ENCODE measurements around the gene CAMSAP1. TPM values are rescaled to one million over a fixed set of nuclear protein-coding genes. Genes with fewer than 3 reads are reported as not detected.

Gene CAMSAP1
- total and polyA plus RNA-seq, 4 donors = 41.7 to 58.8 (median 45.0) TPM

- Histone ChIP-seq H3K4me3 (ENCODE audit: low read depth, low read length) (no peak overlapping the region), H3K9me3 (ENCODE audit: control insufficient read depth, insufficient read depth, low read length) (no peaks in the 10 kb centered on the region), H3K27me3 (ENCODE audit: control insufficient read depth, insufficient read depth, low read length) (no peaks in the 10 kb centered on the region), H3K4me1 (ENCODE audit: control insufficient read depth, insufficient read depth, low read length) (peaks cover 9% of the 10 kb centered on the region), H3K36me3 (ENCODE audit: control insufficient read depth, insufficient read depth, low read length) (peaks cover 5% of the 10 kb centered on the region), H3K27ac (ENCODE audit: low read depth, low read length) (no peak overlapping the region)
- WGBS (ENCODE audit: insufficient coverage) = 79% methylated on average over 10 of the region's 10 CpGs
- DNase-seq (ENCODE audit: low read depth in 4 of 6, low spot score in 6 of 6) = no peak
Measured at GRCh38 chr9:135798263-135798585, 109.1 kb downstream of the CAMSAP1 start.

GRCh38 chr9:135797507-135798262 lies 109.7 kb downstream of the CAMSAP1 start:
- peaks cover 9% of the 10 kb centered on the region for H3K4me1 ChIP-seq (ENCODE audit: control insufficient read depth, insufficient read depth, low read length)
- H3K27me3 ChIP-seq (ENCODE audit: control insufficient read depth, insufficient read depth, low read length) = no peaks in the 10 kb centered on the region
- 43% methylated on average over 24 of the region's 24 CpGs for WGBS (ENCODE audit: insufficient coverage)
- H3K4me3 ChIP-seq (ENCODE audit: low read depth, low read length) = no peak overlapping the region
- no peaks in the 10 kb centered on the region for H3K9me3 ChIP-seq (ENCODE audit: control insufficient read depth, insufficient read depth, low read length)
- H3K36me3 ChIP-seq (ENCODE audit: control insufficient read depth, insufficient read depth, low read length) = peaks cover 5% of the 10 kb centered on the region
- DNase-seq (ENCODE audit: low read depth in 4 of 6, low spot score in 6 of 6) = peak in 3 of 6 donors; percentile 4 to 30 (median 21)
- H3K27ac ChIP-seq (ENCODE audit: low read depth, low read length) = no peak overlapping the region

- H3K4me1 ChIP-seq (ENCODE audit: control insufficient read depth, insufficient read depth, low read length) = peaks cover 9% of the 10 kb centered on the region
- whole genome bisulfite sequencing (ENCODE audit: insufficient coverage) = 76% methylated on average over 22 of the region's 22 CpGs
- no peaks in the 10 kb centered on the region for H3K27me3 ChIP-seq (ENCODE audit: control insufficient read depth, insufficient read depth, low read length)
- no peaks in the 10 kb centered on the region for H3K9me3 ChIP-seq (ENCODE audit: control insufficient read depth, insufficient read depth, low read length)
- peaks cover 10% of the 10 kb centered on the region for H3K36me3 ChIP-seq (ENCODE audit: control insufficient read depth, insufficient read depth, low read length)
- no peak for DNase-seq (ENCODE audit: low read depth in 4 of 6, low spot score in 6 of 6)
- H3K4me3 ChIP-seq (ENCODE audit: low read depth, low read length) = no peak overlapping the region
- no peak overlapping the region for H3K27ac ChIP-seq (ENCODE audit: low read depth, low read length)
Measured at GRCh38 chr9:135796784-135797485, 110.4 kb downstream of the CAMSAP1 start.

GRCh38 chr9:135795391-135795790 lies 112.0 kb downstream of the CAMSAP1 start:
- 80% methylated on average over 2 of the region's 4 CpGs for WGBS (ENCODE audit: insufficient coverage)
- Histone ChIP-seq H3K4me1 (ENCODE audit: control insufficient read depth, insufficient read depth, low read length) (peaks cover 9% of the 10 kb centered on the region), H3K4me3 (ENCODE audit: low read depth, low read length) (no peak overlapping the region), H3K9me3 (ENCODE audit: control insufficient read depth, insufficient read depth, low read length) (no peaks in the 10 kb centered on the region), H3K27me3 (ENCODE audit: control insufficient read depth, insufficient read depth, low read length) (no peaks in the 10 kb centered on the region), H3K27ac (ENCODE audit: low read depth, low read length) (no peak overlapping the region), H3K36me3 (ENCODE audit: control insufficient read depth, insufficient read depth, low read length) (peaks cover 13% of the 10 kb centered on the region)
- DNase-seq (ENCODE audit: low read depth in 4 of 6, low spot score in 6 of 6) = no peak

GRCh38 chr9:135794361-135794885 lies 112.9 kb downstream of the CAMSAP1 start:
- Histone ChIP-seq H3K36me3 (ENCODE audit: control insufficient read depth, insufficient read depth, low read length) (peaks cover 13% of the 10 kb centered on the region), H3K27ac (ENCODE audit: low read depth, low read length) (no peak overlapping the region), H3K4me1 (ENCODE audit: control insufficient read depth, insufficient read depth, low read length) (peaks cover 9% of the 10 kb centered on the region), H3K4me3 (ENCODE audit: low read depth, low read length) (no peak overlapping the region), H3K27me3 (ENCODE audit: control insufficient read depth, insufficient read depth, low read length) (no peaks in the 10 kb centered on the region), H3K9me3 (ENCODE audit: control insufficient read depth, insufficient read depth, low read length) (no peaks in the 10 kb centered on the region)
- no peak for DNase-seq (ENCODE audit: low read depth in 4 of 6, low spot score in 6 of 6)
- WGBS (ENCODE audit: insufficient coverage) = 90% methylated on average over 13 of the region's 15 CpGs

- no peak for DNase-seq (ENCODE audit: low read depth in 4 of 6, low spot score in 6 of 6)
- peaks cover 18% of the 10 kb centered on the region for H3K36me3 ChIP-seq (ENCODE audit: control insufficient read depth, insufficient read depth, low read length)
- H3K4me1 ChIP-seq (ENCODE audit: control insufficient read depth, insufficient read depth, low read length) = peaks cover 9% of the 10 kb centered on the region
- no peak overlapping the region for H3K27ac ChIP-seq (ENCODE audit: low read depth, low read length)
- H3K9me3 ChIP-seq (ENCODE audit: control insufficient read depth, insufficient read depth, low read length) = no peaks in the 10 kb centered on the region
- no peak overlapping the region for H3K4me3 ChIP-seq (ENCODE audit: low read depth, low read length)
- 65% methylated on average over 7 of the region's 7 CpGs for WGBS (ENCODE audit: insufficient coverage)
- H3K27me3 ChIP-seq (ENCODE audit: control insufficient read depth, insufficient read depth, low read length) = no peaks in the 10 kb centered on the region
Measured at GRCh38 chr9:135794057-135794335, 113.3 kb downstream of the CAMSAP1 start.

GRCh38 chr9:135793221-135794056 lies 113.9 kb downstream of the CAMSAP1 start:
- DNase-seq (ENCODE audit: low read depth in 4 of 6, low spot score in 6 of 6) = no peak
- Histone ChIP-seq H3K27ac (ENCODE audit: low read depth, low read length) (no peak overlapping the region), H3K4me3 (ENCODE audit: low read depth, low read length) (no peak overlapping the region), H3K4me1 (ENCODE audit: control insufficient read depth, insufficient read depth, low read length) (peaks cover 9% of the 10 kb centered on the region), H3K9me3 (ENCODE audit: control insufficient read depth, insufficient read depth, low read length) (no peaks in the 10 kb centered on the region), H3K27me3 (ENCODE audit: control insufficient read depth, insufficient read depth, low read length) (no peaks in the 10 kb centered on the region), H3K36me3 (ENCODE audit: control insufficient read depth, insufficient read depth, low read length) (peaks cover 23% of the 10 kb centered on the region)
- WGBS (ENCODE audit: insufficient coverage) = 86% methylated on average over 12 of the region's 16 CpGs

GRCh38 chr9:135792268-135793128 lies 114.8 kb downstream of the CAMSAP1 start:
- peaks cover under 1% of the 10 kb centered on the region for H3K4me1 ChIP-seq (ENCODE audit: control insufficient read depth, insufficient read depth, low read length)

More at GRCh38 chr9:135792268-135793128, 114.8 kb downstream of the CAMSAP1 start:
- H3K27me3 ChIP-seq (ENCODE audit: control insufficient read depth, insufficient read depth, low read length) = no peaks in the 10 kb centered on the region
- DNase-seq (ENCODE audit: low read depth in 4 of 6, low spot score in 6 of 6) = no peak
- WGBS (ENCODE audit: insufficient coverage) = 89% methylated on average over 28 of the region's 31 CpGs
- H3K36me3 ChIP-seq (ENCODE audit: control insufficient read depth, insufficient read depth, low read length) = peaks cover 30% of the 10 kb centered on the region
- H3K27ac ChIP-seq (ENCODE audit: low read depth, low read length) = no peak overlapping the region
- H3K9me3 ChIP-seq (ENCODE audit: control insufficient read depth, insufficient read depth, low read length) = no peaks in the 10 kb centered on the region
- H3K4me3 ChIP-seq (ENCODE audit: low read depth, low read length) = no peak overlapping the region
